Hematopoietic multipotent progenitor cell treated with erythropoietin and hydrocortisone succinate and interleukin-3 and kit ligand, for 17 days (in vitro differentiated cells): ENCODE data around the gene SCGB3A1.

Source experiments
- DNase-seq: peaks from one replicate; pipeline ENCODE4 v3.0.0-alpha.2; 2015; ENCODE audit warnings: low spot score

The SCGB3A1 gene

GRCh38 chr5:180591311-180591887, at the start of gene SCGB3A1:
Gene SCGB3A1 (minus strand): TSS chr5:180591499. CDS start chr5:180591462, 37 bp downstream.
- no peak for DNase-seq

- no peak for DNase-seq
These were observed 49.2 kb upstream of the SCGB3A1 start for GRCh38 chr5:180640611-180640860.

DNA sequence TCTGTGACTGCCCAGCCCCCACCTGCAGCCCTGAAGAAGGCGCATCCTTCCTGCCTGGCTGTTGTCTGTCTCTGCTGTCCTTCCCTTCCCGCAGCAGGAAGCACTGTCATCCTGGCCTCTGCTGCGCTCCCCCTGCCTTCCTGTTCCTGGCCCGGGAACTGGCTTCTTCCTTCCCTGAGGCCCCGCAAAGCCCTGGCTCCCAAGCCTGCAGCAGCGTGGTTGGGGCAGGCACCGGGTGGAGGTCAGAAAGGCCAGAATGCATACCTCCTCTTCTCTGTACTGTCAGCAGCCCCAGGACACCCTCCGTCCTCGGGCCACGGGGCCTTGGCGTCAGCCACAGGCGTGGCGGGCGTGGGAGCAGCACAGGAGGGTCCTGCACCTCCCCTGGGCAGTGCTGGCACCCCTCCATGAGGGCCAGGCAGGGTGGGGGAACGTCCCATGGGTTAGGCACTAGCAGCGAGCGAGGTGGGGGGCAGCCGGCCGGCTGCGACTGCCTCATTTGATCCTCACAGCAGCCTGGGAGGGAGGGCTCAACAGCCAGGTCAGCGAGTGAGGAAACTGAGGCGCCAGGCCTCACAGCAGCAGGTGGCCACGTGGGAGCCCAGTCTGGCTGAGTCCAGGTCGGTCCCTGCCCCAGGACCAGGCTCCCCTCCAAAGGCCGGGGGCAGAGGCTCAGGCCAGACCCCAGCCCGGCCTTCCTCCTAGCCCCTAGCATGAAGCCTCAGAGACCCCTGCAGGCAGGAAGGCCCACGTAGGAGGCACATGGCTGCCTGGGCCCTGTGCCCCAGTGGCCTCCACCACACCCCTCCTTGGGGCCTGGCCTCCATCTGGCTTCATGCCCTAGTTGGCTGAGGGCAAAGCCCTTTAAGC, 48.7 kb upstream of the SCGB3A1 start:
- DNase-seq = no peak

GRCh38 chr5:180639287-180639686, 48.0 kb upstream of the SCGB3A1 start:
- no peak for DNase-seq

GRCh38 chr5:180637962-180638680, 46.8 kb upstream of the SCGB3A1 start:
- DNase-seq = no peak

DNA sequence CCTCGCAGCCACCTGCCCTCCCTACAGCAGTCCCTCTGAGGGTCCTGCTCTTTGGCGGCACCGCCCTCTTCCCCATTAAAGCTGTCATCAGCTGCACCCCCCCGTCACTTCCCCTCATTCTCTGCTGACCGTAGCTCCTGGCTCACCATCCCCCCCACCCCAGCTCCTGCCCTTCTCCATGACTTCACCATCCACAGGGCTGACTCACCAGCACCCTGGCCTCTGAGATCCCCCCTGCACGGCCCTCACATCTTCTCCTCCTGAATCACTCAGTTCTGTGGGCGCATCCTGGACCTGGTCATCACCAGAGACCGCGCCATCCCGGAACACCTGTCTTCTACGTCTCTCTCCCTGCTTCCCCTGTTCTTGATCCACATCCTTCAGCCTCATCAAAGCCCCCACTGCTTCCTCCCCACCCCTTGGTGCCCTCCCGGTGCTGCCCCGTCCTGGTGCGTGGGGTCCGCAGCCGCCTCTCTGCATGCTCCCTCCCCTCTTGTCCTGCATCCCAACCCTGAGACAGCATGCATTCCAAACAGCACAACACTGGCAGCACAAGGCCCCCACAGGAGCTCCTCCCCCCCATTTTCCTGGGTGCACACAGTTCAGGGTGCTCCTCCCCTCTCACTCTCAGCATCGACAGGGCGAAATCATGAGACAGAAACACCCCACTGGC, 45.2 kb upstream of the SCGB3A1 start:
- no peak for DNase-seq

DNA sequence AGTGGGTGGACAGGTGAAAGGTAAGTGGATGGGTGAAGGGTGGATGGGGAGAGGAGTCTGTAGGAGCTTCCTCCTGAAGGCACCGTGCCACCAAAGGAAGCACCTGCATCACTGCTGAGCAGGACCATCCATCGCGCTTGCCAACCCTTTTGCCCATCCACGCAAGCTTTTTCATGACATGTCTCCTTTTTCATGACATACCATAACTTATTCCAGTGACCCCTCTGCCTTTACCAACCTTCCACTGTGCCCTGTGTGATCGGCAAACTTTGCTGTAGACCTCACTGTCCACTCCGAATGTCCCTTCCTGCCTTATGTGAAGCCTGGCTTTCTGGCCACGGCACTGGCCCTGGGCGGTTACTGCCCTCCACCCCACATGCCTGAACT, 44.7 kb upstream of the SCGB3A1 start:
- DNase-seq = no peak

- DNase-seq = no peak
These were observed 42.2 kb upstream of the SCGB3A1 start for GRCh38 chr5:180633283-180634177.

GRCh38 chr5:180632768-180633167, 41.5 kb upstream of the SCGB3A1 start:
- no peak for DNase-seq

GRCh38 chr5:180631549-180632383, 40.5 kb upstream of the SCGB3A1 start:
- DNase-seq = no peak

- no peak for DNase-seq
These were observed 39.1 kb upstream of the SCGB3A1 start for GRCh38 chr5:180630426-180630825.

- DNase-seq = no peak
These were observed 38.6 kb upstream of the SCGB3A1 start for GRCh38 chr5:180629831-180630382.

DNA sequence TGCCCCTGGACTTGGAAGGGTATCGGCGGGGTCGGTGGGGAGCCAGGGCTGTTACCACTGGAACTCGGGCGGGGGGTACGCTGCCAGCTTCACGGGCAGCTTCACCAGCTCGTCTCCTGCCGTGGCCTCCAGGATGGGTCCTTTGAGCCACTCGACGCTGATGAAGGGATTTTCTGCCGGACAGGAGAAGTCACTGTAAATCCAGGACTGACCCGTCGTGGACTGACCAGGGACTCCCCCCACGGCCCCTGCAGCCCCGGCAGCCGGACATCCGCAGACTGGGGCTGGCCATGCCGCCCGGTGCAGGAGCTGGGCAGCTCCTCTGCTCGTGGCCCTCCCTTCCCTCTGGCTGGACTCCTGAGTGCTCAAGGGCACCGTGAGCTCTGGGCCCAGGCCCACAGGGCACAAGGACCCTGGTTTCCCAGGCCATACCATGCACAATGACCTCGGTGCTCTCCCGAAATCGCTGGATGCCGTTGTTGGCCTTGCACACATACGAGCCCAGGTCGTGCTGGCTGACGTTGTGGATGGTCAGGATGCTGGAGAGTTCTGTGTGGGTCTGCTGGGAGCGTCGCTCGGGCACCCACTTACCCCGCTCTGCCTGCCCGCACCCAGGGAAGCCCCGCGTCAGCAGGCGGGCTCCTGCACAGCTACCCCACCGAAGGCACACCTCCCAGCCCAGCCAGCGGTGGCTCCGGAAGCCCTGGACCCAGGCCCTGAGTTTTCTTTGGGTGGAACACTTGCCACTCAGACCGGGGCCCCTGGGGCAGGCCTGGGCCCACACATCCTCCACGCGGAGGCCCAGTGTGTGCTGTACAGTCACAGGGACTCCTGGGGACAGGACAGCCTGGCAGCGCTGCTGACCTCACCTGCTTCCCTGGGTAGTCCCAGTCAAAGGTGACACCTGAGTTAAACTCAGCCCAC, 37.8 kb upstream of the SCGB3A1 start:
- no peak for DNase-seq

GRCh38 chr5:180628211-180628610, 36.9 kb upstream of the SCGB3A1 start:
- DNase-seq = no peak

- DNase-seq = no peak
These were observed 36.3 kb upstream of the SCGB3A1 start for GRCh38 chr5:180627386-180628120.

DNA sequence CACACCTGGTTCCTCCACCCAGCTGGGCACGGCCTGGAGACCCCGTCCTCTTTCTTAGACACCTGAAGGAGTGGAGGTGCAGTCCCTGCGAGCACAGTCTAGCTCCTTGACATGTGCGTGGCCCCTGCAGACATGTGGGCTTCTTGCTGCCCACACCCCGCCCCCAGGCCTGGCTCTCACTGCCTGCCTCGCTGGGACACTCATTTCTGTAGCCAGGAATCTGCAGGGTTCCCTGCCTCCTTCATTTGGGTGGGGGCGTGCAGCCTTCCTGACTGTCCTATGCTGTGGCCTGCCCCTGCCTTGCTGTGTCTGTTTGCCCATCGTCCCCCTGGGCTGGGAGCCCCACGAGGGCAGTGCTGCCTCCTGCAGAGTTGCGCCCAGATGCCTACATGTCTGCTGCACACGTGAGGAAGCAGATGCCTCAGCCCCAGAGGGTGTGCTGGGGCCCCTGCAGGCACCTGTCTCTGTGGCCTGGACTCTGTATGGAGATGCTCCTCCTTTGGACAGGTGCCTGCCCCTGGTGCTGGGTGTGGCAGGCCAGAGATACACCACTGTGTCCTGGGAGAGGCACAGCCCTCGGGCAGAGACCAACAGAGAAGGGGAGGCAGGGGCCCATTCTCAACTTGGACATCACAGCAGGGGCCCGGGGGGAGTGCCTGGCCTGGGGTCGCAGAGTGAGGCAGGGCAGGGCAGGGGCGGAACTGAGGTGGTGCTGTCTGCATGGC, 35.5 kb upstream of the SCGB3A1 start:
- no peak for DNase-seq

DNA sequence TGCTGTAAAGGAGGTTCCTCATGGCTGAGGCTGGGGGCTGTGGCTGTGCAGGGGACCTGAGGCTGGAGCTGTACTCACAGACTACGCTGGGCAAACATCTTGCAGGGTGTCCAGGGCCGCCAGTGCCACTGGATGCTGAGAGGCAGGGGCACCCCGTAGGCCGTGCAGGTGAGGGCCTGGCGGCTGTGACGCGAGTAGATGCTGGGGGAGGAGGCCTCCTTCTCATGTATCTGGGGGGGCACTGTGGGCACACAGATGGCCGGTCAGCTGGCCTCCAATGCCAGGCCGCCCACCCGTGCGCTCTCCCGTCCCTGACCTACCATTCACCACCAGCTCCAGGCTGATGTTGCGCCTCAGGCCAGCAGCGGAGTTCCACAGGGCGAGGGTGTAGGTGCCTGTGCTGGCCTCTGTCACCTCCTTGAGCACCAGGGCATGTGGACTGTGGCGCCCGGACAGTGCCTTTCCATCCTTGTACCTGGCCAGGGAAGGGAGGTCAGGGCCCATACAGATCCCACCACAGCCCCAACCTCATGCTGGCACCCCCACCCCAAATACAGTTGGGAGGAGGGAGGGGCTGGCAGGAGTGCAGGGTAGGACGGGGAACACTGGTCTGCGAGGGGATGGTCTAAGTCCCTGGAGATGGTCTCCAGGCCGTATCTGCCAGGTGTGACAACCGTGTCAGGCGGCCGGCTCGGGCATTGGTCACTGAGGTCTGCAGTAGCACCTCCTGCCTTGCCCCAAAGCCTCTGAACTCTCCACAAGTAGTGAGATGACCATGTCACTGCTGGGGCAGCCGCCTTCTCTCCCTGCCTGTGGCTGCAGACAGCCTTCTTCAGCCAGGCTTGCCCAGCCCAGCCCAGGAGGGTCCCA, 34.7 kb upstream of the SCGB3A1 start:
- no peak for DNase-seq
